ENCODE results near the gene TJAP1.
"Not testable (repeated sequence)": the region's sequence is repeated elsewhere in the genome, so short reads cannot be mapped to it uniquely, and the experiment has no call there.

TJAP1 gene

DNA sequence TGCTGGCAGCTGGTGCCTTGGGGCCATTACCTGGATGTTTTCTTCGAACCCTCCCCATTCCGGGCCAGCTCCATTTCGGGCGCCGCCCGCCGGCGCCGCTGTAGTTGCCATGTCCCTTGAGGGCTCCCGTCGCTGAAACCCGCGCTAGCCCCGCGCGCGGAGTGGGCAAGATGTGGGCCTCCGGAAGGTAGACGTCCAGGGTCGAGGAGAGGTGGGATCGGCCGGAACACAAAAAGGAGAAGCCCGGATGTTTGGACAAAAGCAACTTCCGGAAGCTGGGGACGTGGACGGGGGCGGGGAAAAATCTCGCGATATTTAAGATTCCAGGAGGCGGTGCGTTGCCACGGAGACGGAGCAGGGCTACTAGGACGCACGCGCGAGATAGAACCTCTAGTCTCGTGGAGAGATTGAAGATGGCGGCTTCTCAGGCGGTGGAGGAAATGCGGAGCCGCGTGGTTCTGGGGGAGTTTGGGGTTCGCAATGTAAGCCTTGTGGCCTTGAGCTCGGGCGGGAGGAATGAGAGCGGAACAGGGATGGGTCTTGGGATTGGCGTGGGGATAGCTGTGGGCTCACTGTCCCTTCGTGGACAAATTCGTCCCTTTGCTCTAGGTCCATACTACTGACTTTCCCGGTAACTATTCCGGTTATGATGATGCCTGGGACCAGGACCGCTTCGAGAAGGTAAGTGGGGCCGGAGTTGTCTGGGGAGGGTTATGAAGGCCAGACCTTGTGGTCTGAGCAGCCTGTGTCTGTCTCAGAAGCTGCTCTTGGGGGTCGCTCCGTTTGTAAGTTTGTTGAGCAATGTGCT lies 39.5 kb downstream of the TJAP1 start, which contains the start of the genes POLR1C and YIPF3:
TSS of gene POLR1C (plus strand) at position 393 of the 808 bp plus-strand sequence. CDS start at position 414, 21 bp downstream.
TSS of gene YIPF3 (minus strand) at position 230 of the 808 bp plus-strand sequence. CDS start at position 111, 119 bp downstream.
- no peak within 1 kb of the TSS for H3K4me3 Mint-ChIP-seq
- no peaks in the 10 kb centered on the region for H3K27me3 Mint-ChIP-seq
- peak; percentile 97 for ATAC-seq
- H3K36me3 Mint-ChIP-seq = peaks cover 21% of the 10 kb centered on the region
- no peaks in the 10 kb centered on the region for H3K9me3 Mint-ChIP-seq
- no peak within 1 kb of the TSS for H3K27ac Mint-ChIP-seq
- H3K4me1 Mint-ChIP-seq = peaks cover 16% of the 10 kb centered on the region

GRCh38 chr6:43517505-43518357 lies 40.4 kb downstream of the TJAP1 start:
- no peak overlapping the region for H3K4me3 Mint-ChIP-seq
- H3K9me3 Mint-ChIP-seq = no peaks in the 10 kb centered on the region
- H3K27ac Mint-ChIP-seq = no peak overlapping the region
- peaks cover 16% of the 10 kb centered on the region for H3K4me1 Mint-ChIP-seq
- no peak for ATAC-seq
- peaks cover 20% of the 10 kb centered on the region for H3K36me3 Mint-ChIP-seq
- no peaks in the 10 kb centered on the region for H3K27me3 Mint-ChIP-seq

DNA sequence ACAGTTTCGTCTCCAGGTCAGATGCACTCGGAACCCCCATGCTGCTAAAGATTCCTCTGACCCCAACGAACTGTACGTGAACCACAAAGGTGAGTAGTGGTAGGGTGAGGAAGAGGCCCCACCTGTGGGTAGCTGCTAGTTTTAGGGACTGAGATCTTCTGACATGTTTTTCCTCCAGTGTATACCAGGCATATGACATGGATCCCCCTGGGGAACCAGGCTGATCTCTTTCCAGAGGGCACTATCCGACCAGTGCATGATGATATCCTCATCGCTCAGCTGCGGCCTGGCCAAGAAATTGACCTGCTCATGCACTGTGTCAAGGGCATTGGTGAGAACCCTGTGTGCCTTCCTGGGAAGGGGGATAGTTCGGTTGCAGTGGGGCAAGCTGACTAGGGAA lies 42.7 kb downstream of the TJAP1 start:
- Mint-ChIP-seq H3K27me3 (no peaks in the 10 kb centered on the region), H3K27ac (no peak overlapping the region), H3K4me3 (no peak overlapping the region), H3K36me3 (peaks cover 30% of the 10 kb centered on the region), H3K9me3 (no peaks in the 10 kb centered on the region), H3K4me1 (peaks cover 13% of the 10 kb centered on the region)
- ATAC-seq = no peak

DNA sequence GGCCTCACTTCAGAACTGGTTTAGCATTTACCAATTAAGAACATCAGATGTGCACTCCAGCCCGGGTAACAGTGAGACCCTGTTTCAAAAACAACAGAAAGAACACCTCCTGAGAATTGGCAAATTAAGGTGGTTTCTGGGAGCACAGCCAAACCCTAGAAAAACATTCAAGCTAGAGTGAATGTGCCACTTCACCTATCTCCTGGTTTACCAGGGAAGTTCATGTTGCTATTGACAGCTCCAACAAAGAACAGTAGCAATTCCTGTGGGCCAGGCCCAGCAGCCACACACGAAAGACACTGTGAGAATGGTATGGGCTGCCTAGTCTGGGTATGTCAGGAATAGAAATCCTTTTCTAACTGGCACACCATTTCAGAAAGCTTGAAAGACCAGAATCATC lies 44.5 kb downstream of the TJAP1 start:
- Mint-ChIP-seq H3K9me3 (no peaks in the 10 kb centered on the region), H3K4me1 (no peaks in the 10 kb centered on the region), H3K27me3 (no peaks in the 10 kb centered on the region), H3K27ac (no peak overlapping the region), H3K4me3 (no peak overlapping the region), H3K36me3 (peaks cover 41% of the 10 kb centered on the region)
- no peak for ATAC-seq

DNA sequence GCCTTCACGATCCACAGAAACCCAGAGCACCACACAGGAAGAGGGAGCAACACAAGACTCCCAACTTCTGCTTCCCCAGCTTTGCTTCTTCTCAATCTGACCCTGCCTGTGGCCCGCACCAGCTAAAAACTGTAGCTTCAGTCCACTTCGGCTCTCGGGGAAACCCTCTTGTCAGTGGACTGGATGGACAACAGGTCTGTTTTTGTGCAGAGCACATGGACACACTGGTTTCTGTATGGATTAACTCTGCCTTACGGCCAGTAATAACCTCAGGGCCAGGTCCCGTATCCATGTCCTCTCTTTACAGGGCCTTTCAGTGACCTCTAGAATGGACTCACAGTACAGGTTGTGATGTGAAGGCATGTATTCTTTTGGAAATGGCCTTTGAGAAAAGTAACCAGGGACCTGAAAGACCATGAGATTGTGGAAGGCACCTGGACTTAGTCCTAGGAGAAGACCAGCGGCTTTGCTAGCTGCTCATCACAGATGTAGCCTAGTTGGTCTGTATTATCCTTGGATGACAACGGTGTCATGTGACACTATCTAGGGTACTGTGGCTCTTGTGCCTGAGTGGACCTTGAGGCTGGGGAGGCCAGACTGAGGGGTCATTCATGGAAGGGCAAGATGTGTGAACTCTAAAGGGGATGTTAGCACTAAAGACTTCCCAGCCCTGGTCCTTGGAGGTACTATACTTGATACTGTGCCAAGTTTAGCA lies 45.3 kb downstream of the TJAP1 start:
- no peak overlapping the region for H3K4me3 Mint-ChIP-seq
- no peaks in the 10 kb centered on the region for H3K27me3 Mint-ChIP-seq
- H3K9me3 Mint-ChIP-seq = no peaks in the 10 kb centered on the region
- no peak overlapping the region for H3K27ac Mint-ChIP-seq
- peaks cover 50% of the 10 kb centered on the region for H3K36me3 Mint-ChIP-seq
- no peak for ATAC-seq
- no peaks in the 10 kb centered on the region for H3K4me1 Mint-ChIP-seq

- no peaks in the 10 kb centered on the region for H3K27me3 Mint-ChIP-seq
- no peaks in the 10 kb centered on the region for H3K9me3 Mint-ChIP-seq
- H3K36me3 Mint-ChIP-seq = peaks cover 55% of the 10 kb centered on the region
- H3K27ac Mint-ChIP-seq = no peak overlapping the region
- H3K4me3 Mint-ChIP-seq = no peak overlapping the region
- H3K4me1 Mint-ChIP-seq = no peaks in the 10 kb centered on the region
- no peak for ATAC-seq
Observed at GRCh38 chr6:43523284-43523683, 45.9 kb downstream of the TJAP1 start.

GRCh38 chr6:43524483-43524961 lies 47.2 kb downstream of the TJAP1 start:
- H3K36me3 Mint-ChIP-seq = peaks cover 57% of the 10 kb centered on the region
- ATAC-seq = no peak
- H3K9me3 Mint-ChIP-seq = no peaks in the 10 kb centered on the region
- no peak overlapping the region for H3K4me3 Mint-ChIP-seq
- H3K4me1 Mint-ChIP-seq = no peaks in the 10 kb centered on the region
- H3K27me3 Mint-ChIP-seq = no peaks in the 10 kb centered on the region
- H3K27ac Mint-ChIP-seq = no peak overlapping the region

DNA sequence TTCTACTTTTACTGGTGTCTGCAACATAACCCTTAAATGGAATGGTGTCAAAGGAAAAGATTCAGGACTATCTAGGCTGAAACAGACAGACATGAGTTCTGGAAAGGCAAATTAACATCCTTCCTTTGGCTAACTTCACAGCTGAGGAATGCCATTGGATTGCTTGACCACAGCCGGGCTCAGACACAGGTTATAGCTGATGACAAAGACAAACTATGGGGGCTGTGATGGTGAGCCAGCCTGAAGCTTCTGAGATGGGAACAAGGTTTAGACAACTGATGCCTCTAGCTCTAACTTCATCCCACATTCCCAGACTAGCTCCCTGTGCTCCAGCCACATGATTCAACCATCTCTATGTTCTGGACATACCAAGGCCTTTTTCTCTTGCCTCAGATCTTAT lies 54.8 kb downstream of the TJAP1 start:
- Mint-ChIP-seq H3K4me1 (no peaks in the 10 kb centered on the region), H3K9me3 (no peaks in the 10 kb centered on the region), H3K36me3 (peaks cover 45% of the 10 kb centered on the region), H3K27ac (no peak overlapping the region), H3K4me3 (no peak overlapping the region), H3K27me3 (no peaks in the 10 kb centered on the region)
- ATAC-seq = no peak

- H3K9me3 Mint-ChIP-seq, ATAC-seq, H3K27ac Mint-ChIP-seq, H3K27me3 Mint-ChIP-seq, H3K4me1 Mint-ChIP-seq, H3K4me3 Mint-ChIP-seq: not testable (repeated sequence)
- peaks cover 34% of the 10 kb centered on the region for H3K36me3 Mint-ChIP-seq
Observed at GRCh38 chr6:43538986-43539385, 61.6 kb downstream of the TJAP1 start.

- not testable (repeated sequence) for H3K27me3 Mint-ChIP-seq, H3K9me3 Mint-ChIP-seq
- peaks cover 34% of the 10 kb centered on the region for H3K36me3 Mint-ChIP-seq
Observed at GRCh38 chr6:43539409-43539808, 62.0 kb downstream of the TJAP1 start.

DNA sequence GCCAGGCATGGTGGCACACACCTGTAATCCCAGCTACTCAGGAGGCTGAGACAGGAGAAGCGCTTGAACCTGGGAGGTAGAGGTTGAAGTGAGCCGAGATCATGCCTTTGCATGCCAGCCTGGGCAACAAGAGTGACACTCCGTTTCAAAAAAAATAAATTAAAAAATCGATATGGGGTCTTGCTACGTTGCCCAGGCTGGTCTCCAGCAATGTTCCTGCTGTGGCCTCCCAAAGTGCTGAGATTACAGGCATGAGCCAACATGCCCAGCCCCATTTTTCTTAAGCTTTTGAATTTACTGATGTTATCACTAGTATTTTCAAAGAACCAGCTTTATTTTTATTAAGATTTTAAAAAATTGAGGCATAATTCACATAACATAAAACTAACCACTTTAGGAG lies 63.1 kb downstream of the TJAP1 start:
- Mint-ChIP-seq H3K36me3 (peaks cover 37% of the 10 kb centered on the region), H3K9me3 (no peaks in the 10 kb centered on the region), H3K27me3 (no peaks in the 10 kb centered on the region), H3K4me1 (no peaks in the 10 kb centered on the region), H3K27ac (no peak overlapping the region), H3K4me3 (no peak overlapping the region)
- ATAC-seq = no peak

More at GRCh38 chr6:43539409-43539808, 62.0 kb downstream of the TJAP1 start:
- H3K4me1 Mint-ChIP-seq, H3K4me3 Mint-ChIP-seq, ATAC-seq, H3K27ac Mint-ChIP-seq: not testable (repeated sequence)

GRCh38 chr6:43541774-43542471 lies 64.6 kb downstream of the TJAP1 start:
- ATAC-seq = peak; percentile 39
- H3K4me3 Mint-ChIP-seq = no peak overlapping the region
- H3K9me3 Mint-ChIP-seq = no peaks in the 10 kb centered on the region
- H3K27ac Mint-ChIP-seq = peak overlapping the region; percentile 51
- H3K4me1 Mint-ChIP-seq = no peaks in the 10 kb centered on the region
- H3K27me3 Mint-ChIP-seq = no peaks in the 10 kb centered on the region
- peaks cover 51% of the 10 kb centered on the region for H3K36me3 Mint-ChIP-seq

DNA sequence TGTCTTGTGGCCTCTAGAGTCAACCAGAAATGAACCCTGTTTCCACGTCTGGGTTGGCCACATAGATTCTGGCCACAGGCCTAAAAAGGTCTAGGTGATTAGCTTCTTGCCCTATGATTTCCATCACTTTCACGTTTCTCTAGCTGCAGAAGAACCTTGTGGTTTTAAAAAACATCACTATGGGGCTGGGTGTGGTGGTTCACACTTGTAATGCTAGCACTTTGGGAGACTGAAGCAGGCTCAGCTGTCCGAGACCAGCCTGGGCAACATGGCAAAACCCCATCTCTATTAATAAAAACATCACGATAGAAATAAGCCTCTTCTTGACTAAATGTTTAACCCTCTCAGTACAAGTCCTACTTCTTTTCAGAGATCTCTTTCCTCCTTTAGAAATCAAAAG lies 67.1 kb downstream of the TJAP1 start:
- Mint-ChIP-seq H3K27me3 (no peaks in the 10 kb centered on the region), H3K27ac (no peak overlapping the region), H3K4me3 (no peak overlapping the region), H3K4me1 (no peaks in the 10 kb centered on the region), H3K9me3 (no peaks in the 10 kb centered on the region), H3K36me3 (peaks cover 55% of the 10 kb centered on the region)
- ATAC-seq = no peak

- no peak for ATAC-seq
- Mint-ChIP-seq H3K4me3 (no peak overlapping the region), H3K36me3 (peaks cover 57% of the 10 kb centered on the region), H3K9me3 (no peaks in the 10 kb centered on the region), H3K27me3 (no peaks in the 10 kb centered on the region), H3K4me1 (no peaks in the 10 kb centered on the region), H3K27ac (no peak overlapping the region)
Observed at GRCh38 chr6:43547222-43547621, 69.9 kb downstream of the TJAP1 start.

Measured in stimulated activated memory B cell treated with anti-CD40 and anti-IgM and Interleukin-4, amounts not matched to agents 10 μg/mL and 1 μg/mL and 100 μg/mL, for 72 hours (primary cell).